Keratinocyte (primary cell): Measurements from ENCODE around the gene APOD. TPM values are rescaled to one million over a fixed set of nuclear protein-coding genes. Genes with fewer than 3 reads are reported as not detected.

Experiments
- DNase-seq: peaks from one replicate; pipeline ENCODE4 v3.0.0-alpha.2; 2011; ENCODE audit warnings: low read depth, missing footprints, low spot score
- FAIRE-seq: peaks from 2 replicates; lab custom pipeline; 2011; peaks lifted over from hg19 to GRCh38; lab: Jason Lieb, UNC
- H2AFZ ChIP-seq: 2 replicates; pipeline ENCODE4 v1.6.0; 2012; ENCODE audit warnings: low read length, control low read depth, inconsistent platforms; ENCODE audit not compliant: control insufficient read depth
- H3K27ac ChIP-seq: 2 replicates; pipeline ENCODE4 v1.5.1; 2011; ENCODE audit warnings: low read length; ENCODE audit not compliant: control insufficient read depth, insufficient read depth
- H3K27me3 ChIP-seq: 3 replicates; pipeline ENCODE4 v1.6.0; 2011; ENCODE audit warnings: low read length; ENCODE audit not compliant: control insufficient read depth, insufficient read depth; ENCODE audit errors: extremely low read depth
- H3K36me3 ChIP-seq, 2 experiments: 2 replicates in 1 of 2; 3 replicates in 1 of 2; pipeline ENCODE4 v1.5.1; 2011; ENCODE audit warnings: low read length in 2 of 2, mild to moderate bottlenecking in 1 of 2; ENCODE audit not compliant: control insufficient read depth in 2 of 2, insufficient read depth in 2 of 2; ENCODE audit errors: extremely low read depth in 1 of 2
- H3K4me1 ChIP-seq: 3 replicates; pipeline ENCODE4 v1.5.1; 2011; ENCODE audit warnings: low read length; ENCODE audit not compliant: control insufficient read depth, insufficient read depth; ENCODE audit errors: extremely low read depth
- H3K4me2 ChIP-seq: 3 replicates; pipeline ENCODE4 v1.6.0; 2011; ENCODE audit warnings: low read depth, low read length; ENCODE audit not compliant: control insufficient read depth, insufficient read depth; ENCODE audit errors: extremely low read depth
- H3K4me3 ChIP-seq, 3 experiments: fragments of 200-600 bp in 1 of 3; sonication (generic) in 1 of 3; 2 replicates in 2 of 3; 3 replicates in 1 of 3; pipeline ENCODE4 v1.5.1; 2011 to 2016; ENCODE audit warnings: low read length in 3 of 3, mild to moderate bottlenecking in 3 of 3, control low read depth in 2 of 3, inconsistent platforms in 1 of 3, low read depth in 1 of 3, mixed read lengths in 1 of 3, mixed run types in 1 of 3, moderate library complexity in 1 of 3; ENCODE audit not compliant: control insufficient read depth in 2 of 3, insufficient read depth in 2 of 3; ENCODE audit errors: extremely low read depth in 1 of 3
- H3K79me2 ChIP-seq: 2 replicates; pipeline ENCODE4 v1.6.0; 2012; ENCODE audit warnings: low read length; ENCODE audit not compliant: control insufficient read depth, insufficient read depth
- H3K9ac ChIP-seq: 3 replicates; pipeline ENCODE4 v1.6.0; 2011; ENCODE audit warnings: low read length; ENCODE audit not compliant: control insufficient read depth, insufficient read depth; ENCODE audit errors: extremely low read depth
- H3K9me1 ChIP-seq: 3 replicates; pipeline ENCODE4 v1.6.0; 2011; ENCODE audit warnings: low read length; ENCODE audit not compliant: control insufficient read depth, insufficient read depth; ENCODE audit errors: extremely low read depth
- H3K9me3 ChIP-seq: 2 replicates; pipeline ENCODE4 v1.5.1; 2012; ENCODE audit warnings: low read depth, low read length; ENCODE audit not compliant: control insufficient read depth
- H4K20me1 ChIP-seq: 3 replicates; pipeline ENCODE4 v1.6.0; 2011; ENCODE audit warnings: low read length; ENCODE audit not compliant: control insufficient read depth, insufficient read depth; ENCODE audit errors: extremely low read depth
- EZH2 ChIP-seq: IDR thresholded peaks from one replicate; pipeline ENCODE4 v1.6.1; 2012; ENCODE audit warnings: inconsistent platforms, mild to moderate bottlenecking, low read length, moderate library complexity
- dilution Hi-C: fragments of 300-500 bp; cut with MboI; formaldehyde crosslinking; loops from one replicate; pipeline ENCODE4 v1.7.0; 2020; ENCODE audit warnings: low sequenced_read_pairs; ENCODE audit not compliant: extremely low pct_ligation_motif_present
- polyA plus RNA-seq, 5 experiments: library from polyadenylated mRNA; depleted of rRNA in 3 of 5; stranded (reverse) in 3 of 5; stranded (forward) in 1 of 5; unstranded in 1 of 5; fragments of >200 nt; gene quantifications; 1 replicate in 1 of 5; 2 replicates in 3 of 5; 3 replicates in 1 of 5; pipeline versions ENCODE4 v1.2.1 to v1.2.3, GENCODE V29; 2011 to 2012; ENCODE audit warnings: missing spikeins in 2 of 5, low read depth in 1 of 5, low replicate concordance in 1 of 5
- TF ChIP-seq, protein P1 (sequence below), 3 experiments: IDR thresholded peaks in 1 of 3; conservative IDR thresholded peaks in 1 of 3; optimal IDR thresholded peaks in 1 of 3; 2 replicates in 2 of 3; 3 replicates in 1 of 3; pipeline versions ENCODE3 to v1.5.1; 2011; ENCODE audit warnings: low read length in 3 of 3, mild to moderate bottlenecking in 3 of 3, moderate library complexity in 2 of 3, control low read depth in 1 of 3, inconsistent platforms in 1 of 3; ENCODE audit not compliant: insufficient read depth in 2 of 3; ENCODE audit errors: extremely low read depth in 1 of 3

APOD gene
- polyA plus RNA-seq, 1 donor (not counting 4 experiments of a cell fraction or from before 2014, with no cell fraction given): not detected

DNA sequence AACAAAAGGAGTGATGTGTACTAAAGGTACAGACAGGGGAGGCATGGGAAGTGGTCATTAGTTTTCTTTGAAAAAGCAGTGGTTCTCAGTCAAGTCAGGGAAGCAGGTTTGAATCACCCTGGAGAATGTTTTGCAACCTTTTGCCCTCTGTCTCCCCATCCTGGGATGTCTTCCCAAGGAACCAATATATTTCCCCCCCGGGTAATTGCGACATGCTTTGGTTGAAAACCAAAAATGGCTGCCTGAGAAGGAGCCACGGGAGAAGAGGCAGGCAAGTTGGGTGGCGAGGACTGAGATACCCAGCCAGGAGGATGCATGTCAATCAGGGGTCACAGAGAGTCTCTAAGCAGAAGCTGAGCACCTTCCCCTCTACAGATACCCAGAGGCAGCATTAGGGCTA lies 20.4 kb downstream of the APOD start:
- DNase-seq (no peak), FAIRE-seq (no peak)
- no peak overlapping the region for H3K9ac ChIP-seq
- H3K9me3 ChIP-seq: no peaks in the 10 kb centered on the region
- H3K4me2 ChIP-seq: no peak overlapping the region
- no peak overlapping the region for H2AFZ ChIP-seq
- dilution Hi-C loops: no loop called here
- H3K27ac ChIP-seq: no peak overlapping the region
- no peaks in the 10 kb centered on the region for H3K9me1 ChIP-seq
- no peaks in the 10 kb centered on the region for H4K20me1 ChIP-seq
- no peaks in the 10 kb centered on the region for H3K36me3 ChIP-seq
- TF ChIP-seq, protein P1, sequence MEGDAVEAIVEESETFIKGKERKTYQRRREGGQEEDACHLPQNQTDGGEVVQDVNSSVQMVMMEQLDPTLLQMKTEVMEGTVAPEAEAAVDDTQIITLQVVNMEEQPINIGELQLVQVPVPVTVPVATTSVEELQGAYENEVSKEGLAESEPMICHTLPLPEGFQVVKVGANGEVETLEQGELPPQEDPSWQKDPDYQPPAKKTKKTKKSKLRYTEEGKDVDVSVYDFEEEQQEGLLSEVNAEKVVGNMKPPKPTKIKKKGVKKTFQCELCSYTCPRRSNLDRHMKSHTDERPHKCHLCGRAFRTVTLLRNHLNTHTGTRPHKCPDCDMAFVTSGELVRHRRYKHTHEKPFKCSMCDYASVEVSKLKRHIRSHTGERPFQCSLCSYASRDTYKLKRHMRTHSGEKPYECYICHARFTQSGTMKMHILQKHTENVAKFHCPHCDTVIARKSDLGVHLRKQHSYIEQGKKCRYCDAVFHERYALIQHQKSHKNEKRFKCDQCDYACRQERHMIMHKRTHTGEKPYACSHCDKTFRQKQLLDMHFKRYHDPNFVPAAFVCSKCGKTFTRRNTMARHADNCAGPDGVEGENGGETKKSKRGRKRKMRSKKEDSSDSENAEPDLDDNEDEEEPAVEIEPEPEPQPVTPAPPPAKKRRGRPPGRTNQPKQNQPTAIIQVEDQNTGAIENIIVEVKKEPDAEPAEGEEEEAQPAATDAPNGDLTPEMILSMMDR (optimal IDR thresholded peaks at IDR 0.05 in 1 of 3, IDR thresholded peaks at IDR 0.05 in 1 of 3, conservative IDR thresholded peaks at IDR 0.05 in 1 of 3; ENCODE audit: extremely low read depth in 1 of 3, insufficient read depth in 2 of 3, low read length in 3 of 3): no peak
- no peak for TF ChIP-seq EZH2
- no peaks in the 10 kb centered on the region for H3K4me1 ChIP-seq
- H3K4me3 ChIP-seq: no peak overlapping the region
- peaks cover 3% of the 10 kb centered on the region for H3K27me3 ChIP-seq
- H3K79me2 ChIP-seq: no peaks in the 10 kb centered on the region

DNA sequence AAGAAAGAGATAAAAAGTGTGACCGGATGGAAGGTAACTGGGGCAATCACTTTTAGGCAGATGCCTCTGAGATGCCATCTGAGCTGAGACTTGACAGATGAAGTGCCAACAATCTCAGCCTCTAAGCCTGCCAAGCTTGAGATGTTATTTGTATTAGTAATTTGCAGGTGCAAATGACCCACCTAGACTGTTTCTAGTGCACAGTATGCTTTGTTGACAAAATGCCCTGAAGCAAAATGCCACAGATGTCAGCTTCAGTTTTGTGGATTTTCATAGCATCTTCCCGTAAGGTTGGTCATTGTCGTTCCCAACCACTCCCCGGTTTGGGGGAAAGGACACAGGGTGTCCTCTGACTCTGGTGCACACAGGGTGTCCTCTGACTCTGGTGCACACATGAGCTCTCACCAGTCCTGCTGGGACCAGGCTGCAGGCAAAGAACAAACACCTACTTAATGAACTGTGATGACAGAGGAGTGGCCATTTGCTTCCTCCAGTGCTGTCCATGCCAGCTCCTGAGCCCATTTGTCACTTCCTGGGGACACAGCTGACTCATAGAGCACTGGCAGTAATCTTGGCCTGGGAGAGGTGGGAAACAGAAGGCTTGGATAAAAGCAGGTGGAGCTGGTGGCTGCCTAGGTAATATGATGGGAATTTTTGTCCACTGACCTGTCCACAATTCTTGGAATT lies 23.9 kb downstream of the APOD start:
- H3K9ac ChIP-seq: no peak overlapping the region
- no peaks in the 10 kb centered on the region for H3K9me1 ChIP-seq
- no peaks in the 10 kb centered on the region for H3K4me1 ChIP-seq
- H2AFZ ChIP-seq: no peak overlapping the region
- H4K20me1 ChIP-seq: no peaks in the 10 kb centered on the region
- H3K4me3 ChIP-seq: no peak overlapping the region
- TF ChIP-seq, protein P1 (optimal IDR thresholded peaks at IDR 0.05 in 1 of 3, IDR thresholded peaks at IDR 0.05 in 1 of 3, conservative IDR thresholded peaks at IDR 0.05 in 1 of 3; ENCODE audit: extremely low read depth in 1 of 3, insufficient read depth in 2 of 3, low read length in 3 of 3): no peak
- no peak for TF ChIP-seq EZH2
- dilution Hi-C loops: no loop called here
- no peaks in the 10 kb centered on the region for H3K36me3 ChIP-seq
- H3K79me2 ChIP-seq: no peaks in the 10 kb centered on the region
- no peaks in the 10 kb centered on the region for H3K9me3 ChIP-seq
- no peak overlapping the region for H3K27ac ChIP-seq
- H3K27me3 ChIP-seq: peaks cover 4% of the 10 kb centered on the region
- FAIRE-seq (no peak), DNase-seq (no peak)
- H3K4me2 ChIP-seq: no peak overlapping the region
